ENCODE data around the gene RGS17. TPM values are rescaled to one million over a fixed set of nuclear protein-coding genes. Genes with fewer than 3 reads are reported as not detected.
A peak's percentile ranks its signal among the peaks of the same experiment; 100 is the strongest.

Gene RGS17, protein sequence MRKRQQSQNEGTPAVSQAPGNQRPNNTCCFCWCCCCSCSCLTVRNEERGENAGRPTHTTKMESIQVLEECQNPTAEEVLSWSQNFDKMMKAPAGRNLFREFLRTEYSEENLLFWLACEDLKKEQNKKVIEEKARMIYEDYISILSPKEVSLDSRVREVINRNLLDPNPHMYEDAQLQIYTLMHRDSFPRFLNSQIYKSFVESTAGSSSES
- 0.15 and 0.74 TPM in 2 replicates for total RNA-seq
- 0.34 and 1.1 TPM in 2 replicates for polyA plus RNA-seq

DNA sequence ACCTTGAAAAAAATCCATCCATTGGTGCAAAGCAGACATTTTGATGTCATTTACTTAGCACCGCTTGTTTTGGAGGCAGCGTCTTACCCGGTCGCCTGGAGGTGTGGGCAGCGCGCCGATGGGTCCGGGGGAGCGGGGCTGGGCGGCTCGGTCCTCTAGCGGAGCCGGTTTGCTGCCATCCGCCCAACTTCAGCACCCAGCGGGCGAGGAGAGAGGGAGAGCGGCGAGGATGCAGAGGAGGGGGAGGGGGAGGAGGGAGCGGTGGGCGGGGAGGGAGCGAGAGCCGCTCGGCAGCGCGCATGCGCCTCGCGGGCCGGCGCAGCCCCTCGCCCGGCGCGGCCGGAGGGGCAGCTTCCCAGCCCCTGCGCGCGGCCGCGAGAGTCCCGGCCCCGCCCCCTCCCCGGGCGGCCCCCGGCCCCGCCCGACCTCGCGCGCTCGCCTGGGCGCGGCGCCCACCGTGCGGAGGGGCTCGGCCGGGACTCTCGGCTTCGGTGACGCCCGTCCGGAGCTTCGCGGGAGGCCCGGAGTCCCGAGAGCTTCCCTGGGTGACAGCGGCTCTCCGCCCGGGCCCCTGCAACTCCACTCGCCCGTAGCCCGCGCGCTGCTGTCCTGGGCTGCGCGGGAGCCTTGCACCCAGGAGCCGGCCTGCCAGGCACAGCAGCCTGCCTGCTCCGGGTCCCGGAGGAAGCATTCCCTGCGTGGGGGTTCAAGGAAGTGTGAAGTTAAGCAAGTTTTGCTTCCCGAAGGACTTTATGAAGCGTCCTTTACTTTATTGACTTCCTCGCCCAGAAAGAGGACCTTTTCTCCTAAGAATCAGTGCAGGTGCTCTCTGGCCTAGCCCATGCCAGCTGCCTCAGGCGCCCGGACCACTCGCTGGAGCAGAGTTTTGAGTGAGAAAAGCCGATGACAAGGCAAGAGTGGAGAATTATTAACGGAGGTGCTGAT lies at the start of gene RGS17:
TSS of gene RGS17 (minus strand) at position 246 of the 945 bp plus-strand sequence. CDS start 87,264 bp downstream, outside the sequence.
- TF ChIP-seq, protein P1, sequence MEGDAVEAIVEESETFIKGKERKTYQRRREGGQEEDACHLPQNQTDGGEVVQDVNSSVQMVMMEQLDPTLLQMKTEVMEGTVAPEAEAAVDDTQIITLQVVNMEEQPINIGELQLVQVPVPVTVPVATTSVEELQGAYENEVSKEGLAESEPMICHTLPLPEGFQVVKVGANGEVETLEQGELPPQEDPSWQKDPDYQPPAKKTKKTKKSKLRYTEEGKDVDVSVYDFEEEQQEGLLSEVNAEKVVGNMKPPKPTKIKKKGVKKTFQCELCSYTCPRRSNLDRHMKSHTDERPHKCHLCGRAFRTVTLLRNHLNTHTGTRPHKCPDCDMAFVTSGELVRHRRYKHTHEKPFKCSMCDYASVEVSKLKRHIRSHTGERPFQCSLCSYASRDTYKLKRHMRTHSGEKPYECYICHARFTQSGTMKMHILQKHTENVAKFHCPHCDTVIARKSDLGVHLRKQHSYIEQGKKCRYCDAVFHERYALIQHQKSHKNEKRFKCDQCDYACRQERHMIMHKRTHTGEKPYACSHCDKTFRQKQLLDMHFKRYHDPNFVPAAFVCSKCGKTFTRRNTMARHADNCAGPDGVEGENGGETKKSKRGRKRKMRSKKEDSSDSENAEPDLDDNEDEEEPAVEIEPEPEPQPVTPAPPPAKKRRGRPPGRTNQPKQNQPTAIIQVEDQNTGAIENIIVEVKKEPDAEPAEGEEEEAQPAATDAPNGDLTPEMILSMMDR (IDR thresholded peaks at IDR 0.05; ENCODE audit: low read depth, low read length): no peak
- H3K9me3 ChIP-seq (ENCODE audit: low read depth): no peaks in the 10 kb centered on the region

DNA sequence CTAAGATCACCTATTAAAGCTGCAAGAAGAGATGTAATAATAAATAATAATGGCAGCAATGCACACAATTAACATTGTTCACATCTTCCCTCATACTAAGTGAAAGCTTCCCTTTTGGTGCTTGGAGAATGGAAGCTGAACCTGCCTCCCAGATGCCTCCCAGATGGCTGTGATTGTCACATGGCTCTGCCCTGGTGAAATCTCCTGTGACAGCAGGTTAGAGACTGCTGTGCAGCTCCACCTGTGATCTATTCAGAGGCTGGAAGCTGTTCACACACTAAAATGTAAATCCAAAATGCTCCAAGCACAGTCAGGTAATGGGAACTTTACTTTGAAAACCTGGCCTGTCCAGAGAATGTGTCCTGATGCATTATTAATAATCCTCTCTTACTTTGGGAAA lies 41.7 kb upstream of the RGS17 start:
- DNase-seq (ENCODE audit: low read depth in 1 of 2, low spot score in 1 of 2): no peak
- H3K4me3 ChIP-seq: no peak overlapping the region
- H3K27me3 ChIP-seq: no peaks in the 10 kb centered on the region
- no peak overlapping the region for H3K27ac ChIP-seq
- TF ChIP-seq, protein P1 (IDR thresholded peaks at IDR 0.05; ENCODE audit: low read depth, low read length): no peak
- no peaks in the 10 kb centered on the region for H3K36me3 ChIP-seq
- H3K9me3 ChIP-seq (ENCODE audit: low read depth): no peaks in the 10 kb centered on the region
- no peaks in the 10 kb centered on the region for H3K4me1 ChIP-seq (ENCODE audit: low read depth)

More for the DNA sequence above, at the start of gene RGS17:
- Histone ChIP-seq H3K4me3 (peak within 1 kb of the TSS; percentile 92), H3K27me3 (peaks cover 25% of the 10 kb centered on the region), H3K27ac (no peak within 1 kb of the TSS), H3K36me3 (no peaks in the 10 kb centered on the region), H3K4me1 (ENCODE audit: low read depth) (no peaks in the 10 kb centered on the region)
- DNase-seq (ENCODE audit: low read depth in 1 of 2, low spot score in 1 of 2): peak; percentile 88 to 89

DNA sequence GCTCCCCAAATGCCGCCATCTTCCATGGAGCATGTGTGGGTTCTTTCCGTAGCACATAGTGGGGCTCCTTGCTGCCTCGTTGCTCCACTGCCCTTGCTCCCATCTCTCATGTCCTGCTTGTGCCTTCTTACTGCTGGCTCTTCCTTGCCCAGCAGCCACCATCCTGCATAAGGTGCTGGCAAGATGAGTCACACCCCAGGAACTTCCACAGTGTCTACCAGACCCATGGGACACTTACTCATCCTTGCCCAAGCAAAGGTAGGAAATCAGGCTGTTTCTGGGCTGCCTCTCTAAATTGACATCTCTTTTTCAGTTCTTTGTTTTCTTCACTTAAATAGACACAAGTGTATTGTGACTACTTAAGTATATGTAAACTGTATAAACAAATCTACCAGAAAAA lies 39.4 kb upstream of the RGS17 start:
- TF ChIP-seq, protein P1 (IDR thresholded peaks at IDR 0.05; ENCODE audit: low read depth, low read length): no peak
- H3K27ac ChIP-seq: no peak overlapping the region
- peak in 1 of 2 donors; percentile 18 for DNase-seq (ENCODE audit: low read depth in 1 of 2, low spot score in 1 of 2)

DNA sequence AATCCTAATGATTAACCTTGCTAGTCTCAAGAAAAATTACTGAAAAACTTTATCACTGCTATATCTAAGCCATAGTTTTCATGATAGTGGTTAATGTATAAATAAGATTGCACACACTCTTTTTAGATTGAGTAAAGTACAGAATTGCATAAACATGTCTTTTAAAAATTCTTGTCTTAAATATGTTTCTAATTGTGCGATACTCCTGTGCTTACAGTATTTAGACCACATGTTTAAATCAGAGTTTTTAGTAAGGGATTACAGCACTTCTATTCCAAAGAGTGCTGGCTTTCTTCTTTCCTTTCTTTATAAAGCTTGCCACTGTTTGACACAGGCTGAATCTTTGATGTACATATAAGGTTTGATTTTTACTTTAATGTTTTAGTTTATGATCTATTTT lies 36.8 kb upstream of the RGS17 start:
- Histone ChIP-seq H3K4me3 (no peak overlapping the region), H3K27ac (no peak overlapping the region), H3K9me3 (ENCODE audit: low read depth) (no peaks in the 10 kb centered on the region), H3K4me1 (ENCODE audit: low read depth) (no peaks in the 10 kb centered on the region), H3K36me3 (no peaks in the 10 kb centered on the region), H3K27me3 (no peaks in the 10 kb centered on the region)
- TF ChIP-seq, protein P1 (IDR thresholded peaks at IDR 0.05; ENCODE audit: low read depth, low read length): no peak
- DNase-seq (ENCODE audit: low read depth in 1 of 2, low spot score in 1 of 2): no peak

More for the DNA sequence above, 39.4 kb upstream of the RGS17 start:
- H3K4me3 ChIP-seq: no peak overlapping the region
- no peaks in the 10 kb centered on the region for H3K27me3 ChIP-seq
- H3K9me3 ChIP-seq (ENCODE audit: low read depth): no peaks in the 10 kb centered on the region
- no peaks in the 10 kb centered on the region for H3K4me1 ChIP-seq (ENCODE audit: low read depth)
- no peaks in the 10 kb centered on the region for H3K36me3 ChIP-seq

DNA sequence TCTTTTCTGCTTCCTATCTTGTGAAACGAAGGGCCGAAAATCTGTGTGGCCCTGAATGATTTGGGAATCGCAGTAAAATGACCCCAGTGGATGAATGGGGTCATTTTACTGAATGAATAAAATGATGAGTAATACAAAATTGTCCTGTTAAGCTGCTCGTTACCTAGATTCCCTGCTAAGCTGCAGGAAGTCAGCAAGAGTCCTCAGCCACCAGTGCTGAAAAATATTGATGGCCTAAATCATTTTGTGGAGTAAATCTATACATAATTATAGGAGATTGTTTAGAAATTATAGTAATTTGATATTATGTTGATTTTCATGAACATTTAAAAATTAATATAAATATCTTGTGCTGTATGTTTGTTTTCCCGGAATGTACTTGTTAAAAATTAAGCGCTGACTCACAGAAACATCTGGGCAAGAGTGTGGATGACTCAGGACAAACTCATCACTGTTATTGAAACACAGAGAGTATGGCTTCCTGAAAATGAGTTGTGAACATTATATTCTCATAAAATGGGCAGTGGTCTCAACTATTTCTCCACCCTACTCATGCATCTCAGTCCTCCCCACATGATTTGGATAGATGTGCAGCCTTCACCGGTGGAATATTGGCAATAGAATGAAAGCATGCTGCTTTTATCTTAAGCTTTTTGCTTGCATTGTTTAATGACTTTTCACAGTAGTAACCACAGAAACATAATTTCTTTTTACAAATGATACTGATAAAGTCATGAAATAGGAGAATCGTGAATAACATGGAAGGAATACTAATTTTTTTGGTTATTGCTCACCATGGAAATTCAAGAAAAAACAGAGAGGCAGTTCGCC lies 36.2 kb upstream of the RGS17 start:
- DNase-seq (ENCODE audit: low read depth in 1 of 2, low spot score in 1 of 2): peak in 1 of 2 donors; percentile 83
- no peaks in the 10 kb centered on the region for H3K4me1 ChIP-seq (ENCODE audit: low read depth)
- H3K4me3 ChIP-seq: no peak overlapping the region
- H3K27ac ChIP-seq: no peak overlapping the region
- TF ChIP-seq, protein P1 (IDR thresholded peaks at IDR 0.05; ENCODE audit: low read depth, low read length): no peak
- H3K36me3 ChIP-seq: no peaks in the 10 kb centered on the region
- H3K27me3 ChIP-seq: no peaks in the 10 kb centered on the region
- H3K9me3 ChIP-seq (ENCODE audit: low read depth): no peaks in the 10 kb centered on the region

Data from cardiac muscle cell (in vitro differentiated cells and primary cell).